Hematopoietic multipotent progenitor cell treated with erythropoietin and hydrocortisone succinate and interleukin-3 and kit ligand, for 15 days (in vitro differentiated cells): ENCODE data around the gene C4orf50.
"Not testable (repeated sequence)": the region's sequence is repeated elsewhere in the genome, so short reads cannot be mapped to it uniquely, and the experiment has no call there.

Source experiments
- DNase-seq: peaks from one replicate; pipeline ENCODE4 v3.0.0-alpha.2; 2015; ENCODE audit warnings: low spot score

C4orf50 gene

DNA sequence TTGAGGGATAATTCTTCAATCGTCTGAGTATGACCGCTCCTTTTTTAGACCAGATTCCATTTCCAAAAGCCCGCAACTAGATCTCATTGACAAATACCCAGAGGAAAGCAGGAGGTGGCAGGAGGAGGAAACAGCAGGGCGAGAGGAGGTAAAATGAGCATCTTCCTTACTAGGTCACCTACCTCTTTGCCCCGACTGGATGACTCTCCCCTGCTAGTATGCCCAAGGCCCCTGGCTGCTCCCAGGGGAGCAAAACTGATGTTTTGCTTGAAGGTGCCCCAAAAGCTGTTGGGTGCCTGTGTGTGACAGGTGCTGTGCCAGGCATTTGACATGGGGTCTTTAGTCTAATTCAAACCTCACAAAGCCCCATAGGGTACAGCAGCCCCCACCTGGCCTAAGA is 48.9 kb downstream of the C4orf50 start:
- no peak for DNase-seq

DNA sequence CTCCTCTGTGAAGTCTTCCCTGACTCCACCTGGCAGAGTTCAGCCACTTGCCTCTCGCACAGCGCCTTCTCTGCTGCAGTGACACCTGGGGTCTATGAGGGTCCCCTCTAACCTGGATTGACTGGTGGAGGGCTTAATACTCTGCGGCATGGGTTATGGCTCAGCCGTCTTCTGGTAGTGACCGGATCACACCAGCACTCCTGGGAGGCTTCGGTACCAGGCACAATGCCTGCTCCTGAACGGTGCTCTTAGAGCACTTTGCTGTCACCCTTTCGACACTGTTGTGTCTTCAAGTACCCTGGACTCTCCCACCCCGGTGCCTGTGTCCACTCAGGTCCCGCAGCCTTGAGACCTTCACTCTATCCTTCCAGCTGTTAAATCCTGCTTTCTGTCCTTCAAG is 50.0 kb downstream of the C4orf50 start:
- DNase-seq: no peak

DNA sequence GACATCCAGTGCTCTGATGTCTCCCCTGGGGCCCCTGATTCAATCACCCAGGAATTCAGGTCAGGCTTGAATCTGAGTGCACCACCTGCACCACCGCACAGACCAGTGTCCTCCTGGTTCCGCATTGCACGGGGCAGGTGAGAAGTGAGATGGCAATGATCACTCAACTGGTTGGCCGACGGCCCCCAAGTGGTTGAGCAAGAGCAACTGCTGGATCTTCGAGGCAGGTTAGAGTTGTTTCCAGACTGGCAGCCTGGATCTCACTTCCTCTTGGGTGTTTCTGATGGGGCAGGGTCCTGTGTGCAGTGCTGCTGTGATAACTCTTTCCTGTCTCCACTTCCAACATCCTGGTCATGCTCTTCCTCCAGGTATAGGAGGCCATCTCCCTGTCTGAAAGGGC is 50.4 kb downstream of the C4orf50 start:
- no peak for DNase-seq

DNA sequence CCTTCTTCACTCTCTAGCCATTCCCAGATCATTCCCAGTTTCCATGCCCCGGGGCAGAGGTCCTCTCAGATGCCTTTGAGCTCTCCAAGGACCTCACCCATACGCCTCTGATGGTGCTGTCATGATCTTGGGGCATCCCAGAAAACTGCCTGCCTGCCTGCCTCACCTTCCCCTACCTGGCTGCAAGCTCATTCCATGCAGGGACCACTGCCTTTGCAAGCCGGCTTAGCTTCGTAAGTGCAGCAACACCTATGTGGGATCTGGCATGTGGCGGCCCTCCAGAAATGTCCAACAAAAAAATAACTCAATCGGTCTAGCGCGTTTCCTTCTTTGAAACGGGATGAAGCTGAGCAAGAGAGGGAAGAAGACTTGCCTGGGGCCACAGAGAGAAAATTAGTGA is 53.0 kb downstream of the C4orf50 start:
- no peak for DNase-seq

DNA sequence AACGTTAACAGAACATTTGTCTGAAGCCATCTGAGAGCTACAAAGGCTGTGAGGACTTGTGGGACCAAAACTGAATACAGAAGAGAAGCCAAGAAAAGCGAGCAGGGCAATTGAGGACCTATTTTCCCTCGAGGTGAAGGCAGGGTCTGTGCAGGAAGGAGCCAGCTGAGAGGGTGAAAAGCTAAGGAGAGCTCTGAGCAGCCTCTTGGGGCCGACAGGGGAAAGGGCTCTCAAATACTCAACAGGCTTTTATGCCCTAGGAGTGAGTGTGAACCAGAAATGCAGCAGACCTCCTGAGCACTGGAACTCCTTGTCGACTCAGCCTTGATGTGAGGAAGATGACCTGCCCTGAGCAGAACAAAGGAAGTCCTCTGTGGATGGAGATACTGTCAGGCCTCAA is 54.2 kb downstream of the C4orf50 start:
- DNase-seq: no peak

DNA sequence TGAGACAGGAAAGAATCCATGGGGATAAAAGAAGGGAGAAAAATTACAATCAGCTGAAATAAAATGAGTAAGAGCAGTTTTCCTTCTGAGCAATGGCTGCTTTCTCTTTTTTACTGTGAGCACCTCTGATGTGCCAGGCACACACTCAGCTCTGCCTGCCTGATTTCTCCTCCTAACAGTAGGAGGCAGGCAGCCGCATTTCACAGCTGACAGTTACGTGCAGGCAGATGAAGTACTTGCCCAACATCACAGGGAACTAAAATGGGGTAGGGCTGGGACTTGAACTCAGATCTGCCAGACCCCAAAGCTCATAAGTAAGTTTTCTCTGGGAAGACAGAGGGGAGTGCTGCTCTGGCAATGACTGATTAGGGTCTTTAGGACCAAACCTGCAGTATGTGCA is 54.6 kb downstream of the C4orf50 start:
- no peak for DNase-seq

DNA sequence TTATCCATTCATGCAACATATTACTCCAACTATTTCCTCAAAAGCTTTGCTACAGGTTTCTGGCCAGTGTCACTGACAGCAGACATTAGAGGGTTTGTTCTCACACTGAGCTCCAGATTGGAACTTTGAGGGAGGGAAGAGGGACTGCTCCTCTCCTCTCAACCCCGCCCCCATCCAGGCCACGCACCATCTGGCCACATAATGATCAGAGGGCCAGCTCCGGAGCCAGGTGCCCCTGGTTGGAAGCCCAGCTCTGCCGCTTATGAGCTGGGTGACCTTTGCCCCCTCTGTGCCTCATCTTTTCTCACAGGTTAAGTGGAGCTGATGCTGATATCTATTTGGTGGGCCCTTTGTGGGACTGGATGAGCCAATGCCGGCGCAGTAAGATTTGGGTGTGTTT is 55.8 kb downstream of the C4orf50 start:
- no peak for DNase-seq

DNA sequence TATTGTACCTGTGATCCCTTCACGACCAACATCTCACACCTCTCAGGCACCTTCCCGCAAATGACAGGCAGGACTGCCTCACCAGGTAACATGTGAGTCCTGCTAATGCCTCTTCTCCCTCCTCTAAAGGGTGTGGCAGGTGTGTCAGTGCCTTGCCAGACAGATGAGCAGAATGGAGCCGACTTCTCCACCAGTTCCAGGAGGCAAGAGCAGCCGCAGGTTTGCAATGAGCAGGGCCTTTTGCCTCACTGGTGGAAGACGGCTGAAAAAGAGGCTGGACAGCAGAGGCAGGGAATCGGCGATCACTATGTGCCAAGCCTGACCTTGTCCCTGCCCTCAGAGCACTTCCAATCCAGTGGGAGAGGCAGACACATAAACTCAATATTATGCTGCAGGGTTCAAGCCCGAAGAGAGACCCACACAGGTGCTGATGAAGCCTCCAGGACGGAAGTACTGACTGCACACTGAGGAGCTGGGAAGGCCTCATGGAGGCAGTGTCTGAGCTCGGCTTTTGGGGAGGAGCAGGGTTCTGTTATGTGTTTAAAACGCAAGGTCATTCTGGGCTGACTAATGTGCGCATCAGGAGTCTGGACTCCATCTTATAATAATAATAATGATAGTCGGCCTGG is 57.9 kb downstream of the C4orf50 start:
- DNase-seq: no peak

DNA sequence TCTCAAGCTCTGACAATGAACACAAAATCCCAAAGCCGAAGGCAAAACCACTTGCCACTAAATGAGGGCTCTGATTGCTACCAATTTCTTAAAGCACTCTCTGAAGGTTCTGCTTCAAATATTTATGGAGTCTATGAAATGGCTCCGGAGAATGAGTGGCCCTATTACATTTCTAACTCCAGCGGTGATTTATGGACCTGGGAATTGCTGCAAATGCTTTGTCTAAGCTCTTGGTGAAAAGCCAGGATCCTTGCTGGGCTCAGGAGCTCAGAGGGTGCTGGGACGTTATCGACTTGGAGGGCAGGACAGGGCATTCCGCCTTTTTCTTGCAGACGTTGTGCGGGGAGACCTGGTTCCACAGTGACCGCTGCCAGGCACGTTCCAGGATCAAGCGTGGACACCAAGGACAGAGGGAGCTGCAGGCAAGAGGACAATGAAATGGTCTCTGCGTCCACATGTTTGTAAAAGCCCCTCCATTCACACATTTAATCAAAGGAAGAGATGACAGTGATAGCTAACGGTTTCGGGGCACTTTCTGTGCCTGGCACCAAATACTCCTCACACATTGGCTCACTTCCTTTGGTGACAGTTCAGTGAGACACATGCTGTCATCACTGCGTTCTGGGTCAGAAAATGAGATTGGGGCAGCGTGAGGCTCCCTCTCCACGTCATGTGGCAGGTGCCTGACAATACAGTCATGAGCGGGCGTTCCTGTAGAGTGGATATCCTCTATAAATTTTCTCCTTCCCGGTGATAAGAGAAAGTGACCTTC is 58.8 kb downstream of the C4orf50 start:
- no peak for DNase-seq

DNA sequence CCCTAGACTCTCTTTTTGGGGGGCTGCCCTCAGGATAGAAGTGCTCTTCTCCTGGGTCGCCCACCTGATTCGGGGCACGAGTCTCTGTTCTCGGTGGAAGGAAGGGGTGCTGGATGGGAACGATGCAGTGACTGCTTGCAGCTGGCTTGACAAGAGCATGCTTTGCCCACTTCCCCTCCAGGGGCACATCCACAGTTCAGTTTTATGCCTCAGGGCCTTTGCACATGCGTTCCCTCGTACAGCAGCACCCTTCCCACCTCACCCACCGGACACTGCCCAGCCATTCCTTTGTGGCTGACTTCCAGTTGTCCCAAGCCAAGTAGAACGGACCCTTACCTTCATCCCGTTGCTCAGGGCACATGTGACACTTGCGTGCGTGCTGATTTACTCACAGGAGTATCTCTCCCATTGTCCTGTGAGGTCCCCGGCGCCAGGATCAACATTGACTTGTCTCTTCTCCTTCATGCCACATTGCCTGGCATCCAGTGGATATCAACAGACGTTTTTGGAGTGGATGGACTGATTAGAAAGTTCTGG is 60.0 kb downstream of the C4orf50 start:
- no peak for DNase-seq

DNA sequence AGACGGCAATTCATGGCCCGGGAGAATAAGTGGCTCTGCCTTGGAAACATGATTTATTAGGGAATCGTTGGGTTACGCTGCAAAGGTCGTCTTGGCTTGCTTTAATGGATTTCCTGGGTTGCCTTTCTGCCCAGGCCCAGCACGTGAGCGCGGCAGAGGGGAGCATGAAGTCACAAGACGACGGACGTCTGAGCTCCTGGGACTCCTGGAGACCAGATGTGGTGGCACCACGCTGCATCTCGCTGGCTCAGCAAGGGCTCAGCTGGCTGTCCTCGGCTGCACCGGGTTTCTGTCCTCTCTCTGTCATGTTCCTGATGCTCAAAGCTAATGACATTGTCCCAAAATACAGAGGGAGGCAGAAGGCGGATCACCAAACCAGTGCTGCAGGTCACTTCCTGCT is 61.2 kb downstream of the C4orf50 start:
- no peak for DNase-seq

DNA sequence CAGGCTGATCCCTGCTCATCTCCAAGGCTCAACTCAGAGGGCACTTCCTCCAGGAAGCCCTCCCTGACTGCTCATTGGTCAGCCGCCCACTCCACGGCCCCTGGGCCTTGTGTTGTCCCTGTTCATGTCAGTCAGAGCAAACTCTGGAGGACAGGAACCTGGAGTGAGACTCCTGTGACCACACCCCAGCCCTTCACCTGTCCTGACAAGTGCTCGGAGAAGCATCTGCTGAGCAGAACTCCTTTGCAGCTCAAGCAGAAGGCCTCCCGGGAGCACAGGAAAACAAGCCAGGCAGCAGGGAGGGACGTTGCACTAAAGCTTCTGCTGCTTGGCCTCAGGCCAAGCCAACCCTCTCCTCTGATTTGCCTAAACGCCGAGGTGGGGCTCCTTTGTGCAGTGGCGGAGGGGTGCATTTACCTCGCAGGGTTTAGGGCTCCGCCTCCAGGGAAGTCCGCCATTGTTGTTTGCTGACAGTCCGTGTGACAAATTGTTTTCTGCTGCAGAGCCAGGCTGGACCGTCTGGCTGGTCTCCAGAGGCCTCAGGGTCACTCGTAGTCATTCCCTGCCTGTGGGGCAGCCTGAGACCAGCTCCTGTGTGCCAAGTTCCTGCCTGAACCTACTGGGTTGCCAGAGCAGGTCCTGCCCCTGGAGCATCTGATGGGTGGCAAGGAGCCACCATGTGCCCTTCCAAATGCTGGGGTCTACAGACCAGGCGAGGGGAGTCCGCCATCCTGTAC is 61.8 kb downstream of the C4orf50 start:
- no peak for DNase-seq

DNA sequence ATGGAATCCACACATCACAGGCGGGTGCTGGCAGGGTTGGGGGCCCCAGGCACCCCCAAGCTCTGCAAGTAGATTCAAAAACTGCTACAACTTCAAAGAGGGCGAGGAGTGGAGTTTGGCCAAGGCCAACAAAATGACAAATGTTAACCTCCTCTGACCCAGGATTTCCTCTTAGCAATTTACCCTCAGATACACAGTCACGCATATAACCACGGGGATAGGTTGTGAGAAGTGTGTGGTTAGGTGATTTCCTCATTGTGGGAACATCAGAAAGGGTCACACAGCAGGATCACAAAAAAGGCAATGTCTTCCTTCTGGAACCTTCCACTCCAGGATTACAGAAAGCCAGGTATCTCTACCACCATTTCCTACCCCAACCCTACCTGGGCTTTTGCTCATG is 62.4 kb downstream of the C4orf50 start:
- DNase-seq: no peak

DNA sequence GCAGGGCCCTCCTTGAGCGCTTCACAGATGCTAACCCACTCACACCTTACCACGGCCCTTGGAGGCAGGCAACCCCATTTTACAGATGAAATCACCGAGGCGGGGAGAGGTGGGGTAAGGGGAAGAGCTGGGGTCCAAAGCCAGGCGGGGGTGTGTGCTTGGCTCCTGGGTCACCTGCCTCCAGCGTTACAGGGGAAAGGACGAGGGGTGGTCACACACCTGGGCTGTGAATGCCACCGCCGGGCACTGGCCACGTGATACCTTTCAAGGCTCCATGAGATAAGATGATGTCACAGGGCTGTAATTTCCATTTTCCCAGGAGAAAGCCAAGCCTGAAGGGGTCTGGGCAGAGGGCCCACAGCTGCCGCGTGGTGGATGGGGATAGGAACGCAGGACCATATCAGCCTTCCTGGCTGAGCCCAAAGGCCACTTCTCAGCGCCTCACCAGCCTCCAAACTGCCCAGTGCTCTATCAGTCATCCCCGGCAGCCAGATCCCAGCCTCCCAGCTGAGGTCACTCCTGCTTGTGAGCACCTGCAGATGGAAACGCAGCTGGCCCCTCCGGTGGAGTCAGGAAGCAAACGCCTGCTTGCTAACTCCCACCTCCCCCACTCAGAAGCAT is 62.9 kb downstream of the C4orf50 start:
- DNase-seq: no peak

DNA sequence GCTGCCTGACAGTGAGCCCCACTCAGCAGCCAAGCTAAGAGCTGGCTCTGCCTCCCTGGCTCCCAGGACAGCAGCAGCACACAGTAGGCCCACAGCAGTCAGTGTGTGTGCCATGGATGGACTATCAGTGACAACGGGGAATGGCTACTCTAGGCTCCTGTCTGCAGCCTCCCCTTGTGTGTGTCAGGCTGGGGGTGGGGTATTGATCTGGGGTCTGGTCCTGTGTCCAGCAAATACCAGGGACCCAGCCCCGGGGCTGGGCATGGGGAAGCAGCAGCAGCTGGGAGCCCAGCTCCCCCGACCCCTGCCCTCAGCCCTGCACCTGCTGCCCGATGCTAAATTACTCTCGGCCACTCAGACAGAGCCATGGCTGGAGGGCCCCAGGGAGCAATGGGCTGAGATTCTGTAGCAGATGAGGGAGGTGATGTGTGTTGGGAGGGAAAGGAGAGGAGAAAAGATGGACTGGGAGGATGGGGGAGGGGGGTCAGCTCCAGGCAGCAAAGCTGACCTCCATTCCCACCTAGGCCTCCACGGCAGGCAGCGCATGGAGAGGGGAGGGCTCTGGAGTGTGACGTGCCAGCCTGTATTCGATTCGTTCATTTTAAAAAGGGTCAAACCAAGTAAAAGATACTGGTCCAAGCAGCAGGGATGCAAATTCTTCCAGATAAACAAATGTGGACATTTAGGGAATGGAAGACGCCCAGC is 64.0 kb downstream of the C4orf50 start:
- DNase-seq: no peak

DNA sequence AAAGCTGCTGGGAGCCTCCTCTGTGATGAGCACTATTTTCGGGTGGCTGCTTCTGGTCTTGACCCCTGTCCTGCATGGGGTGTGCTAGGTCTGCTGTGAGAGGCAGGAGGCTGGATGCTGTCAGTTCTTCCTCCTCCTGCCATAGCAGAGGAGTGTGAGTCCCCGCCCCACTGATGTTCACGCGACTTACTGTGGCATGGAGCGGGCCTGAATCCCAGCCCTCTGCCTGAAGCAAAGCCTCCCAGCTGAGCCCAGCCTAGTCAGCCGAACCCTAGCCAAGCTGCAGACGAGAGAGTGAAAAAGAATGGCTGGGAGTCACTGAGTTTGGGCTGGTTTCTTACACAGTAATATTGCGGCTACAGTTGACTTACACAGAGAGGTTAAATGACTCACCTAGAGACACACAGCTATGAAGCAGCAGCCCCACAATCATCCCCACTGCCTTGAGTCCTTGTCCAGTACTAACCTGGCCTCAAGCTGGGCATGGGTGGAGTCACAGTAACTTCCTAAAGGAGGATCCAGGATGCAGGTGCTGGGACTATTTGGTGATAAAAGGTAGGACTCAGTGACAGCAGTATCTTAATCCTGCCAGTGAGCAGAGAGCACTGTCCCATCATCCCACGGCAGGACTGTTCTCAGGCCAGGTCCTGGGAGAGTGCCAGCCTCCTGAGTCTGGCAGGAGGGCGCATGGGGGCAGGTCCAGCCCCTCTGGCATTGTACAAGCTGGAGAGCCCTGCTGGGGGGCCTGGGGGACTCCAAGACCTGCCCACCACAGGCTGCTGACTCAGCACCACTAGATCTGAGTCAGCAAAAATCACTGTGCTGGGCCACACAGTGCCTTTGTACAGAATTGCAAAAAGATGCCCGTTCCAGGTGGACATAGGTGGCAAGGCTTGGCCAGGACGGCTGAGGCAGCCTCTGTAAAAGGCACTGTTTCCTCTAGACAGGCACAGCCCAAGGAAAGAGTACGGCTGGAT is 65.0 kb downstream of the C4orf50 start:
- no peak for DNase-seq

DNA sequence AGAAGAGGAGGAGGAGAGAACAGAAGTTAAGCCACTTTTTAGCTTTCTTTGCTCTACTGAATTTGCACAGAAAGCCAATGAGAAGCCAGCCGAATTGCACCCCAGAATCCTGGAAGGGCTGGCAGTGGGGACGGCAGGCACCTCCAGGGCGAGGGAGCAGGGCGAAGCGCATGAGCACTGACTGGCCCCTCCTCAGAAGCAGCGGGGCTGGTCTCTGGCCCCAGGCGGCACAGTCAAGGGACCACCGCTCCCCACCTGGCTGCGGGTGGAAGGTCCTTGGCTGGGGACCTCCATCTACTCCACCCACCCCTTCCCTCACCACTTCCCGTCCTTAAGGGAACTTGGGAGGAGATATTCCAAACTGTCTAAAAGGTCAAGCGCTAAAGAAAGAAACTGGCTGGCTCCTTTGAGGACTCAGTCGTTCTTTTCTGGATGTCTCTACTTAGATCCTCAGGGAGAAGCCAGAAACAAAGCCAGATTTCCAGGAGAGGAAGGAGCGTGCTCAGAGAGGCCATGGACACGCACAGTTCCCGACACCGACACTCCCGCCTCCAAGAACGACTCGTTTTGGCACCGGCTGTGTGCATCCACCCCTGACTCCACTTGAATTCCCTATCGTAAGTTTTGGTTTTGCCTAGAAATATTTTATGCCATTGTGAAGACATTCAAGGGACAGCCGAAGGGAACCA is 65.8 kb downstream of the C4orf50 start:
- DNase-seq: no peak

DNA sequence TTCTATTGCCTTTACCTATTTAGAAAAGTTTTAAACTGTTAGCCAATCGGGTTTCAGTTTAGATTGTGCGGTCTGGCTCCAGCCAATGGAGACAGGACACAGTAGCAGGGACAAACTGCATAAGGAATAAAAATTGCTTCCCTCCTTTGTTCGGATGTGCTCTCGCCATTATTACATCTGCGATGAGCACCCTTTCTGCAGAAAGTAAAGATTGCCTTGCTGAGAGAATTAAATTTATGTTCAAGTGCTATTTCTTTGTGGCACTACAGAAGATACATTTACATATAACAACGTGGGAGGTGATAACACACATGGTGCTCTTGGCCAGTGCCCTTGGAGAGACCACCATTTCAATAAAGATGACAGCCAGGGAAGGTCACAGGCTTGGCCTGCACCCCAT is 71.6 kb downstream of the C4orf50 start:
- DNase-seq: not testable (repeated sequence)

DNA sequence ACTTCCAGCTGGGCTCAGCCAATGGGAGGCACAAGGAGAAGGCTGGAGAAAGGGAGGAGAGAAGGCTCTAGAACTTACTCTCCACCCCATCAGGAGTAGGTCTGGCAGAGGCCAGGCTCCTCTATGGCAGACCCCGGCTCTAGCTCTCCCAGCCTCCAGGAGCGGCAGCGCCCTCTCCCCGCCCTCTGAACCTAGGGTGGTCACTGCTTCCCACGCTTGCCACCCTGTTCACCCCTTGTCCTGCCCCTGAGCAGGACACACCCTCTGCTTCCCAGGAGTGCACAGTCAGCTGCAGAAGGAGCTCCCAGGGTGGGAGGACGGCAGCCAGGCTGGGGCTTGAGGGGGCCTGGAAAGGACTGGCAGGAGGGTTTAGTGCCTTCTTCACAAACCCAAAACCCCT is 72.3 kb downstream of the C4orf50 start:
- DNase-seq: no peak

DNA sequence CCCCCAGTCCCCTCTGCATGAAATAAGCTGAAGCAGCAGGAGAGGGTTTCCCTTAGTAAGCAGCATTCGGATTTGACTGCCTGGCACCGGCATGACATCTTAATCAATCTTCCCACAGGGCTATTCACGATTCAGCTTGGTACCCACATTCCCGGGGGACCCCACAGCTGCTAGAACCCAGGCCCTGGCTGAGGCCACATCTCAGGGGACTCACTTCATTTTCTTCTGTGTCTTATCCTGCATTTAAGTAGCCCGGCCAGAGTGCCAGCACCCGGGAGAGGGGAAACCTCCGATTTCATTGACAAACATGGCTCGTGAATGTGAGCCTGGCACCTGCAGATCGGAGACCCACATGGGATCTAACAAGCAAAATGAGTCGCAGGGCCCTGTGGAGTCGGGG is 73.1 kb downstream of the C4orf50 start:
- DNase-seq: no peak
